HG03097 (cell line): Measurements from ENCODE around the gene ZMYM4.
"Not testable (repeated sequence)": the region's sequence is repeated elsewhere in the genome, so short reads cannot be mapped to it uniquely, and the experiment has no call there.

Experiments
- ATAC-seq: cut with Tn5 transposase; IDR thresholded peaks from one replicate; pipeline ENCODE4 v1.9.1; 2021; ENCODE audit not compliant: unreplicated experiment, low FRiP score

ZMYM4 gene

DNA sequence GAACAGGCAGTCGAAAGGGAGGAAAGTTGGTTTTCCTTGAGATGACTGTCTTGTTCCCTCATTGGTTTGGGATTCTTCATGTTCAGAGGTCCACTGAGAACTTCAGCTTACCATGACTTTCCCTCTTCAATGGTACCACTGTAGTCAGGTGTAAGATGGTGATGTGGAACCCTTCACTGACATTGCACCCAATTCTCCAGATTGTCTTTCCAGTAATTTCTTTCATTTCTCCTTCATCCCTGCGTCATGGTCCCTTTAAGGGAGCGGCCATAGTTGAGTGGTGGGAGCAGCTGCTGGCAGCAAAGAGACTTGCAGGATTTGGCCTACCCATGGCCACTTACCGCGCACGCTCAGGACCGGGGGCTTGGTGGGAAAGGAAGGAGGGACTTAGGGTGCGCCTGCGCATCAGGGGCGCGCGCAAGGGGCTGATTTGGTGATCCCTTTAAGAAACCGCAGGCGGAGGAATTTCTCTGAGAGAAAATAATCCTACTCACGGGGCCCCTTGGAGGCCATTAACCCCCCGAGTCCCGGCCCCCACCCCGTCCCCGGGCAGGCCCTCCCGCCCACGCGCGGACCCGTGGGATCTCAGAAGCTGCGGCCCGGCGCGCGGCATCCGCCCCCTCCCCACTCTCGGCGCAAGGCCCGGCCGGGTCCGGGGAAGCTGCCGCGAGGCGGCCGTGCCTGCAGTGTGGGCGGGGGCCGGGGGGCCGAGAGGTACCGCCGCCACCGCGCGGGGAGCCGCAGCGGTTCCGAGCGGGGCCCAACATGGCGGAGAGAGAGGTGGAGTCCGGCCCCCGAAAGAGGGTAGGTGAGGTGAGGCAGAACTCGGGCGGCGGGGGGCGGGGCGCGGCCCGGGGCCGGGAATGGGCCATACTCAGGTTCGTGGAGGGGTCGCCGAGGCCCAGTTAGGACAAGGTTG, at the start of gene ZMYM4:
Gene ZMYM4 (plus strand): TSS at position 428 of the 919 bp plus-strand sequence. CDS start 338 bp downstream, at position 766.
- ATAC-seq, result peak; percentile 77

DNA sequence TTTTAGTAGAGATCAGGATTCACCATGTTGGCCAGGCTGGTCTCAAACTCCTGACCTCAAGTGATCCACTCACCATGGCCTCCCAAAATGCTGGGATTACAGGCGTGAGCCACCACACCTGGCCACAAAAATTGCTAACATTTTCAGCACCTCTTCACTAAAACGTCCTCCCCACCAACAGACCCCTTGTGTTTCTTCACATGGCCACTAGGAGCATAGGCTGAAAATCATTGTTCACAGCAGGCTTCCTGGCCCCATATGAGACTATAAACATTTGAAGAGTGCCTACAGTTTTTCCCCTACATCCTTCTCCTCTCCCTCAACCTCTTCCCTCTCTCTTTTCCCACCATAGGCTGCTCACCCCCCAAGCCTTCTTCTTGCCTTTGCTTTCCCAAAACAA, 47.5 kb upstream of the ZMYM4 start:
- ATAC-seq, result no peak

DNA sequence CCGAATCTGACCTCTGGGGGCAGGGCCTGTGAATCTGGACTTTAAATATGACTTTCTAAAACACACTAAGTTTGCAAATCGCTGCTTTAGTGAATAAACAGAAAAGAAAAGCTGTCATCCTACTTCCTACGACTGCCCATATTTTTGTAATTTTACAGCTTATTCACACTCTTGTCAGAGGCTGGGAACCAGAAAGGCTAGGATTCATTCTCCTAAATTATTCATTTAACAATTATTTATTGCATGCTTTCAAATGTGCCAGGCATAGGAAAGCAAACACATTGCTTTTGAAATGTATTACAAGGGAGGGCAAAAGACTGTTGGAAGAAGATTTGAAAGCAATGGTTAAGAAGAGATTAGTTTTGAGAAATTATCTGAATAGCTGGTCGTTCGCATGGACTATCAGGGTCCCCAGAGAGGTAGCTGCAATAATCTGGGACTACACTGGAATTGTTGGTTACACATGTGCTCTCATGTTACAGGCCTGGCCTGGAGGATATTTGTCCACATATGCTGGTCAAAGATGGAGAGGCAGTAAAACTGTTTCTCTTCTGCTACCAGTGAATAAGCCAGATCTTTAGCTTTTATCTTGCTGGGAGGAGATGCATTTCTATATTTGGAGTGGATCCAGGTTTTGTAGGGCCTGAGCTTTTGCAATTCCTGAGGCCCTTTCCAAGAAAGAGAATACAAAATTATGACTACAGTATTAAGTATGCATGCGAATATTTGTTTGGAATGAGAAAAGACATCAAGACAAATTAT, 46.0 kb upstream of the ZMYM4 start:
- ATAC-seq, result no peak

DNA sequence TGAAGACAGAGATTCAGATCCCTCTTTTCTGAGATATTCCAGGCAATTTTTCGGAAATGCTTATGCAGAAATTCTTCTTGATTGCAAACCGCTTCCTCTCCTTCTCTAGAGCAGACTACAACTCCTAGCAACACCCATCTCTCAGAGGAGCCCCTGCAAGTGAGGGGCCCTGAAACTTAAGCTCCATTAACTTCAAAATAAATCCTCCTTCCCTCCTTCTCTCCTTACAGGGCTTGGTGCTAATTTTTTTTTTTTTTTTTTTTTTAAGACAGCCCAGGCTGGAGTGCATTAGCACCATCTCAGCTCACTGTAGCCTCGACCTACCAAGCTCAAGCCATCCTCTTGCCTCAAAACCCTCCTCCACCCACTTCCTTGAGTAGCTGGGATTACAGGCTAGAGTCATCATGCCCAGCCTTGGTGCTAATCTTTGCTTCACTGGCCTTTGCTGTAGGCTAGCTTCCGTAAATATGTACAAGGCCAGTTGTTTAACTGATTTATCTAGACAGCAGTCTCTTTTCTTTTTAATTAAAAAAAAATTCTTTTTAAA, 45.4 kb upstream of the ZMYM4 start:
- no peak for ATAC-seq

GRCh38 chr1:35226546-35226945, 42.0 kb upstream of the ZMYM4 start:
- no peak for ATAC-seq

GRCh38 chr1:35229587-35230360, 38.7 kb upstream of the ZMYM4 start:
- no peak for ATAC-seq

DNA sequence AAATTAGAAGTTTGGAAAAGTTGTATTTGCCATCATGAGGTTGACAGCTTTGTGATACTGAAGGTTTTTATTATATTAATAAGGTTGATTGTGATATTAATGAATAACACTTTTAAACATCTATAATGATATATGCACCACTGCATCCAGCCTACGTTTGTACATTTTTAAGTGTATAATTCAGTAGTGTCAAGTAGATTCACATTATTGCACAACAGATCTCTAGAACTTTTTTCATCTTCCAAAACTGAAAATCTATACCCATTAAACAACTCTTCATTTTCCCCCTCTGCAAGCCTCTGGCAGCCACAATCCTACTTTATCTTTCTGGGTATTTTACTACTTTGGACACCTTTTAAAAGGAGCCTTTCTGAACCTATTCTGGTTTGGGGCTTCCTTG, 37.2 kb upstream of the ZMYM4 start:
- ATAC-seq, result no peak

DNA sequence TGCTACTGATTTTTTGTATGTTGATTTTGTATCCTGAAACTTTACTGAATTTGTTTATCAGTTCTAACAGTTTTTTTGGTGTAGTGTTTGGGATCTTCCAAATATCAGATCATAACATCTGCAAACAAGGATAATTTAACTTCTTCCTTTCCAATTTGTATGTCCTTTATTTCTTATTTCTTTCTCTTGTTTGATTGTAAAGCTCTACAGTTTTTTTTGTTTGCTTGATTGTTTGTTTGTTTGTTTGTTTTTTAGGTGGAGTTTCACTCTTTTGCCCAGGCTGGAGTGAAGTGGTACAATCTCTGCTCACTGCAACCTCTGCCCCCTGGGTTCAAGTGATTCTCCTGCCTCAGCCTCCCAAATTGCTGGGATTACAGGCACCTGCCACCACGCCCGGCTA, 31.7 kb upstream of the ZMYM4 start:
- ATAC-seq, result not testable (repeated sequence)

DNA sequence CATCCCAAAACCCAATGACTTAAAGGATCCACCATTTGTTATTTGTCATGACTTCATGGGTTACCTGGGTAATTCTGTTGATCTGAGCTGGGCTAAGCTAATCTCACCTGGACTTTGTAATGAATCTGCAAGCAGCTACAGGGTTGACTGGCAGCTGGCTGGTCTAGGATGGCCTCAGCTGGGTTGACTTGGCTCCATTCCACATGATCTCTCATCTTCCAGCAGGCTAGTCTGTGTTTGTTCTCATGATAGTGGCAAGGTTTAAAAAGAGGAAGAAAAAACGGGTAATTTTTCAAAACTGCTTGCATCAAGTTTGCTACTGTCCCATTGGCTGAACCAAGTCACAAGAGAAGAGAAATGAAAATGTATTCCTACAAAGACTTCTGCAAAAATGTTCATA, 24.8 kb upstream of the ZMYM4 start:
- ATAC-seq, result no peak

DNA sequence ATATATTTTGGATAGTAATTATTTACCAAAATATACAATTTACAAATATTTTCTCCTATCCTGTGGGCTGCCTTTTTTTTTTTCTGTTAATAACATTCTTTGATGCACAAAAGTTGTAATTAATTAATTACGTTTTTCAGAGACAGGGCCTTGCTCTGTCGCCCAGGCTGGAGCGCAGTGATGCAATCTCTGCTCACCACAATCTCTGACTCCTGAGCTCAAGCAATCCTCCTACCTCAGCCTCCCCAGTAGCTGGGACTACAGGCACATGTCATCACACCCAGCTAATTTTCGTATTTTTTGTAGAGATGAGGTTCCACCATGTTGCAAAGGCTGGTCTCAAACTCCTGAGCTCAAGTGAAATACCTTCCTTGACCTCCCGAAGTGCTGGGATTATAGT, 21.3 kb upstream of the ZMYM4 start:
- no peak for ATAC-seq

GRCh38 chr1:35253941-35254340, 14.6 kb upstream of the ZMYM4 start:
- ATAC-seq, result no peak

DNA sequence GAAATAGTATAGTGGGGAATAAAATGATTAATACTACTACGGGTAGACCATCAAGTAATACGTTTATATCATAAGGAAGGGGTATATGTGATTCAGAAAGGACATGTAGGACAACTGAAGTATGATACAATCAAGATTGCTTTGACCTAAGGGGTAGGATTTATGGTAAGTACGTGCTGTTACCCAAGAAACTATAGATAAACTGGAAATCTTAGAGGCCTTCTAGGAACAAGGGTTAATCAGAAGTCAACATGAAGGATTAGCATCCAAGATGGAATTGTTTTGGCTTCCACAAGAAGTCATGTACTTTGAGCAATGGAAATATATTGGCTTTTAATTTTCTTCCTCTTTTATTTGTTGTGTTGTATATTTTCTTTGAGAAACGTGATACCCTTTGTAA, 13.2 kb upstream of the ZMYM4 start:
- no peak for ATAC-seq

GRCh38 chr1:35259561-35259960, 8.9 kb upstream of the ZMYM4 start:
- no peak for ATAC-seq

- ATAC-seq, result no peak
These were observed 6.9 kb upstream of the ZMYM4 start for GRCh38 chr1:35261412-35262120.

GRCh38 chr1:35264035-35264434, 4.5 kb upstream of the ZMYM4 start:
- no peak for ATAC-seq

DNA sequence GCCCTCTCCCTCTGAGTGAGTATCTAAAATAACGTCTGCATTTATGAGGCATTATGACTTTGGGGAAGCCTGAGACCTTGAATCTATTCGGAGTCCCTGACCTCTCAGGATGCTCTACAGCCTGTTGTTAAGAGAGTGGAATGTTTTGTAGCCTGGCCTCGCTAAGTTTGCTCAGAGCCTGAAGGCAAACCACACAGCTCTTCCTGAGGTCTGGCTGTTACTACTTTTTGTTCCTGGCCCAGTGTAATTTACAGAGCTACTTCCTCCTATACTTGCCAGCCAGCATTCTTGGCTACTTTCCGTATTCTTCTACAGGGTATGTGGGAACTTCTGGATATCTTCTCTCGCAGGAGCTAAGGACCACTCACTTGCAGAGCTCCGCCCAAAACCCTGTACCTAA, 3.6 kb upstream of the ZMYM4 start:
- no peak for ATAC-seq

DNA sequence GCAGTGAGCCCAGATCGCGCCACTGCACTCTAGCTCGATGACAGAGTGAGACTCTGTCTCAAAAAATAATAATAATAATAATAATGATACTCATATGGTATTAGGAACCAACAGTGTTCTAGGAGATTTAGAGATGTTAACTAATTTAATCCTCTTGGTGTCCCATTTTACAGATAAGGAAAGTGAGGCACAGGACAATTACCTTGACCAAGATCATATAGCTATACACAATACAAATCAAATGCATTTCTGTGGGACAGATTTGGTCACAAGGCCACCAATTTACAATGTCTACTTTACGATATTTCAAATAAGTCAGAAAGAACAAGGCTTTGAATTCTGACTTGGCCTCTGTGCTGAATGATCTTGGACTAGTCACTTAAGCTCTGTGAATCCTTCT, 2.2 kb upstream of the ZMYM4 start:
- ATAC-seq, result no peak

DNA sequence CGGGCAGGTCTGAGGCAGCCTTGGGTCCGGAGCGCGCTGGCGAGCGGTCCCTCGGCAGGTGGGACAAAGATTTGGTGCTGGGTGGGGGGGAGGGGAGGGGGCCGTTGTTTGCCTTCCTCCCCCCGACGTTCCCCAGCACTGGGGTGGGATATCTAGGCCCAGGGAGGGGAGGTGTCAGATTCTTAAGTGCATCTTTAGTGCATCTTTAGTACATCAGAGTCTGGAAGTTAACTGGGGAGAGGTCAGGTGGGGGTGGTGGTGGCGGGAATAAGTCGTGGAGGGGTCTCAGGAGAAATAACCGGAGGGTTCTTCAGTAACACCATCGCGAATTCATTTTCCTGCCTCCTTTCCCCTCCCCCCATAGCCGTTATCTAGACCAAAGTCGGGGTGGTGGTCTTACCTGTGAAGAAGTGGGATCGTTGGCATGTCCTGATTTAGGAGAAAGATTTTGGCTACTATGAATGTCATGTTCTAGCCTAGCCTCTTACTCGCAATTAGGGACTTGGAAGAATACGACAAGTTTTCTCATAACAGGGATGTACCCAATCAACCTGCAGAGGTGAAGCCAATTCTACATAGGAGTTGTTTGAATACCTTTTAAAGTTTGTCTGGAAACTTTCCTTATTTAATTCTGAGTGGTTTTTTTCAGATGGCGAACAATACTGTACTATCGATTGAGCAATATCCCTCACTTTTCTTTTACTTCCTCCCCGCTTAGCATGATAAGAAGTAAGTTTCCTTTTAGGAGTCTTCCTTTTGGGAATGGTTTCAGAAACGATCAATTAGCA, 886 bp downstream of the ZMYM4 start:
- ATAC-seq, result no peak

- ATAC-seq, result no peak
These were observed 1.4 kb downstream of the ZMYM4 start for GRCh38 chr1:35269989-35270289.

DNA sequence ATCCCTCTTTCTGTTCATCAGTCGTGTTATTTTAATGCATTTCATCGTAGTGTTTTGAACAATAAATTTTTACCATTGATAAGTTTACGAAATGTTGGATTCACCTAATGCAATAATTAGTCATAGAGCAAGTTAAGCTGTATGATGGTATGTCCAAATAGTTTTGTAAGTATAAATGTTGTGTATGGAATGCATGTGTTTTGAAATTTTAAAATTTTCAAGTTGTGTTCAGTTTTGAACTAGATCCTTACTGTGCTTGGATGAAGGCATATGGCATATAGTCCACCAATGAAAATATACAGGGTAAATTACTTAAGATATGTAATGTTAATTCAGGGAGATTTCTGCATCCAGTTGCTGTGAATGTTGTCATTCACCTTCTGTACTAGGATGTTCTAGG, 2.3 kb downstream of the ZMYM4 start:
- ATAC-seq, result no peak
